HG02678 (cell line): ENCODE measurements around the gene PCDHGA1.
"Not testable (repeated sequence)": the region's sequence is repeated elsewhere in the genome, so short reads cannot be mapped to it uniquely, and the experiment has no call there.

Source experiments
- ATAC-seq: cut with Tn5 transposase; IDR thresholded peaks from one replicate; pipeline ENCODE4 v1.9.1; 2021; ENCODE audit warnings: mild to moderate bottlenecking, moderate library complexity; ENCODE audit not compliant: unreplicated experiment

Gene PCDHGA1

DNA sequence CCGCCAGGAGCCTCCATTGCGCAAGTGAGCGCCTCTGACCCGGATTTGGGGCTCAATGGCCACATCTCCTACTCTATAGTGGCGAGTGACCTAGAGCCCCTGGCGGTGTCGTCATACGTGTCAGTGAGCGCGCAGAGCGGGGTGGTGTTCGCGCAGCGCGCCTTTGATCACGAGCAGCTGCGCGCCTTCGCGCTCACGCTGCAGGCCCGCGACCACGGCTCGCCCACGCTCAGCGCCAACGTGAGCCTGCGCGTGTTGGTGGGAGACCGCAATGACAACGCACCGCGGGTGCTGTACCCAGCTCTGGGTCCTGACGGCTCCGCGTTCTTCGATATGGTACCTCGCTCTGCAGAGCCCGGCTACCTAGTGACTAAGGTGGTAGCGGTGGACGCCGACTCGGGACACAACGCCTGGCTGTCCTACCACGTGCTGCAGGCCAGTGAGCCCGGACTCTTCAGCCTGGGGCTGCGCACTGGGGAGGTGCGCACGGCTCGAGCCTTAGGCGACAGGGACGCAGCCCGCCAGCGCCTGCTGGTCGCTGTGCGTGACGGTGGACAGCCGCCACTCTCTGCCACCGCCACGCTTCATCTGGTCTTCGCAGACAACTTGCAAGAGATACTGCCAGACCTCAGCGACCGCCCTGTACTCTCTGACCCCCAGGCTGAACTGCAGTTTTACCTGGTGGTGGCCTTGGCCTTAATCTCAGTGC, 79.4 kb downstream of the PCDHGA1 start:
- ATAC-seq: no peak

DNA sequence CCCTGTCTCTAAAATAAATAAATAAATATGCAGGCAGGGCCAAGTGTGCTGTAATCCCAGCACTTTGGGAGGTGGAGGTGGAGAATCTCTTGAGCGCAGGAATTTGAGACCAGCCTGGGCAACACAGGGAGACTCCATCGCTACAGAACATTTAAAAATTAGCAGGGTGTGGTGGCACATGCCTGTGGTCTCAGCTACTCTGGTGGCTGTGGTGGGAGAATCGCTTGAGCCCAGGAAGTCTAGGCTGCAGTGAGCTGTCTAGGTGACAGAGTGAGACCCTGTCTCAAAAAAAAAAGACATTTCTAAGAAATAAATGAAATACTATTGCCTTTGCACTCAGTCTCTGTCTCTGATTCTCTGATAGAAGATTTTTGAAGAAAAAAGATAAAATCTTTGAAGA, 81.3 kb downstream of the PCDHGA1 start:
- ATAC-seq: no peak

DNA sequence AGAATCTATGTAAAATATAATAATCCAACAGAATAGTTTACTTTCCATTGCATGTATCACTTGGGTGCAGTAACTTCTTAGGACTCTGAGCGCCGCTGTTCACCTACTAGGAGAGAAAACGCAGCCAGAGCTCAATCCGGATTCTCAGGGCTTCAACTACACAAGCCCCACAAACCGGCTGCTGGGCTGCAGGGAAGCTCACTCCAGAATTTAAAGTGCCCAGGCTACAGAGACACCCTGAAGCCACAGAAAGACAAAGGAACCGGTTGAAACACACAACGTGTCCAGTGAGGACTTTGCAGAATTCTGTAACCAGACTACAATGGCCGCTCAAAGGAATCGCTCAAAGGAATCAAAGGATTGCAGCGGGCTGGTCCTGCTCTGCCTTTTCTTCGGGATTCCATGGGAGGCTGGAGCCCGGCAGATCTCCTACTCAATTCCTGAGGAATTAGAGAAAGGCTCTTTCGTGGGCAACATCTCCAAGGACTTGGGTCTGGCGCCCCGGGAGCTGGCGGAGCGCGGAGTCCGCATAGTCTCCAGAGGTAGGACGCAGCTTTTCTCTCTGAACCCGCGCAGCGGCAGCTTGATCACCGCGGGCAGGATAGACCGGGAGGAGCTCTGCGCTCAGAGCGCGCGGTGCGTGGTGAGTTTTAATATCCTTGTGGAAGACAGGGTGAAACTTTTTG, 82.7 kb downstream of the PCDHGA1 start, which contains the start of gene PCDHGA10:
Gene PCDHGA10, plus strand, starts transcription at position 134 of the 686 bp plus-strand sequence. Its CDS starts 189 bp downstream, at position 323.
- peak; percentile 75 for ATAC-seq

DNA sequence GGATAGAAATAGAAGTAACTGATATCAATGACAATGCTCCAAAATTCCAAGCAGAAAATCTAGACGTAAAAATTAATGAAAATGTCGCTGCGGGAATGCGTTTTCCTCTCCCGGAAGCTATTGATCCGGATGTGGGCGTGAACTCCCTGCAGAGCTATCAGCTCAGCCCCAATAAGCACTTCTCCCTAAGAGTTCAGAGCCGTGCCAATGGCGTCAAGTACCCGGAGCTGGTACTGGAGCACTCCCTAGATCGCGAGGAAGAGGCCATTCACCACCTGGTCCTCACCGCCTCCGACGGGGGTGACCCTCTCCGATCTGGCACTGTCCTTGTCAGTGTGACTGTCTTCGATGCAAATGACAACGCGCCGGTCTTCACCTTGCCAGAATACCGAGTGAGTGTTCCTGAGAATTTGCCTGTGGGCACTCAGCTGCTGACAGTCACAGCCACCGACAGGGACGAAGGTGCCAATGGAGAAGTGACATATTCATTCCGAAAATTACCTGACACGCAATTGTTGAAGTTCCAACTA, 83.3 kb downstream of the PCDHGA1 start:
- ATAC-seq: no peak

- not testable (repeated sequence) for ATAC-seq
Measured at GRCh38 chr5:141414548-141415274, 84.4 kb downstream of the PCDHGA1 start.

- not testable (repeated sequence) for ATAC-seq
Measured at GRCh38 chr5:141415275-141415618, 84.9 kb downstream of the PCDHGA1 start.

GRCh38 chr5:141417494-141418172, 87.3 kb downstream of the PCDHGA1 start, which contains the start of gene PCDHGB7:
PCDHGB7 (plus strand) TSS chr5:141417677; CDS start chr5:141417860, 183 bp downstream.
- peak; percentile 73 for ATAC-seq

DNA sequence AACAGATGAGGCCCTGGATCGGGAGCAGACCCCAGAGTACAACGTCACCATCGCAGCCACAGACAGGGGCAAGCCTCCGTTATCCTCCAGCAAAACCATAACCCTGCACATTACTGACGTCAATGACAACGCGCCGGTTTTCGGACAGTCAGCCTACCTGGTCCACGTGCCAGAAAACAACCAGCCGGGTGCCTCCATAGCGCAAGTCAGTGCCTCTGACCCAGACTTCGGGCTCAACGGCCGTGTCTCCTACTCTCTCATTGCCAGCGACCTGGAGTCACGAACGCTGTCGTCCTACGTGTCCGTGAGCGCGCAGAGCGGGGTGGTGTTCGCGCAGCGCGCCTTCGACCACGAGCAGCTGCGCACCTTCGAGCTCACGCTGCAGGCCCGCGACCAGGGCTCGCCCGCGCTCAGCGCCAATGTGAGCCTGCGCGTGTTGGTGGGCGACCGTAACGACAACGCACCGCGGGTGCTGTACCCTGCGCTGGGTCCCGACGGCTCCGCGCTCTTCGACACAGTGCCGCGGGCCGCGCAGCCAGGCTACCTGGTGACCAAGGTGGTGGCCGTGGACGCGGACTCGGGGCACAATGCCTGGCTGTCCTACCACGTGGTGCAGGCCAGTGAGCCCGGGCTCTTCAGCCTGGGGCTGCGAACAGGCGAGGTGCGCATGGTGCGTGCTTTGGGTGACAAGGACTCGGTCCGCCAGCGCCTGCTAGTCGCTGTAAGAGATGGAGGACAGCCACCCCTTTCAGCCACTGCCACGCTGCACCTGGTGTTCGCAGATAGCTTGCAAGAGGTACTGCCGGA, 89.0 kb downstream of the PCDHGA1 start:
- no peak for ATAC-seq

DNA sequence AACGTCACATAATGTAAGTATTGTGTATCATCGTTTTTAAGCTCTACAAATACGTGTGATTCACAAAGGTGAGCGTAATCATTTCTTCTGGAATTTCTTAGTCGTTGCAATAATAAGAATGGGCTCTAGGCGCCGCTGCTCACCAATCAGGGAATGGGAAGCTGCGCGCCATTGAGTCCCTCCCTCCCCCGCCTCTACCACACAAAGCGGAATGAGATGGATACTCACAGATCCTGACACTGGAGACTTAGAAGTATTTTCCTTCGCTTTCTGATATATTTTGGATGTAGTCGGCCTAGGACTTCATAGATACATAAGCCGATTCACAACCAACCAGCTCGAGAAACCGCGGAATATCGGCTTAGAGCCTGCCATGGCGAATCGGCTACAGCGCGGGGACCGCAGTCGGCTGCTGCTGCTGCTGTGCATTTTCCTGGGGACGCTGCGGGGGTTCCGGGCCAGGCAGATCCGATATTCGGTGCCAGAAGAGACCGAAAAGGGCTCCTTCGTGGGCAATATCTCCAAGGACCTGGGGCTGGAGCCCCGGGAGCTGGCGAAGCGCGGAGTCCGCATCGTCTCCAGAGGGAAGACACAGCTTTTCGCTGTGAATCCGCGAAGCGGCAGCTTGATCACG, 90.7 kb downstream of the PCDHGA1 start, which contains the start of gene PCDHGA11:
Gene PCDHGA11, plus strand, starts transcription at position 197 of the 634 bp plus-strand sequence. Its CDS starts 177 bp downstream, at position 374.
- ATAC-seq: peak; percentile 36

GRCh38 chr5:141421489-141421855, 91.2 kb downstream of the PCDHGA1 start:
- no peak for ATAC-seq

DNA sequence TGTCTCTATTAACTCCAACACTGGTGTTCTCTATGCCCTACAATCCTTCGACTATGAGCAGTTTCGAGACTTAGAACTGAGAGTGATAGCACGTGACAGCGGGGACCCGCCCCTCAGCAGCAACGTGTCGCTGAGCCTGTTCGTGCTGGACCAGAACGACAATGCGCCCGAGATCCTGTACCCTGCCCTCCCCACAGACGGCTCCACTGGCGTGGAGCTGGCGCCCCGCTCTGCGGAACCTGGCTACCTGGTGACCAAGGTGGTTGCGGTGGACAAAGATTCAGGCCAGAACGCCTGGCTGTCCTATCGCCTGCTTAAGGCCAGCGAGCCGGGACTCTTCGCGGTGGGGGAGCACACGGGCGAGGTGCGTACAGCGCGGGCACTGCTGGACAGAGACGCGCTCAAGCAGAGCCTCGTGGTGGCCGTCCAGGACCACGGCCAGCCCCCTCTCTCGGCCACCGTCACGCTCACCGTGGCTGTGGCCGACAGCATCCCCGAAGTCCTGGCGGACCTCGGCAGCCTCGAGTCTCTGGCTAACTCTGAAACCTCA, 92.5 kb downstream of the PCDHGA1 start:
- ATAC-seq: no peak

- ATAC-seq: no peak
Measured at GRCh38 chr5:141427783-141428426, 97.6 kb downstream of the PCDHGA1 start.

DNA sequence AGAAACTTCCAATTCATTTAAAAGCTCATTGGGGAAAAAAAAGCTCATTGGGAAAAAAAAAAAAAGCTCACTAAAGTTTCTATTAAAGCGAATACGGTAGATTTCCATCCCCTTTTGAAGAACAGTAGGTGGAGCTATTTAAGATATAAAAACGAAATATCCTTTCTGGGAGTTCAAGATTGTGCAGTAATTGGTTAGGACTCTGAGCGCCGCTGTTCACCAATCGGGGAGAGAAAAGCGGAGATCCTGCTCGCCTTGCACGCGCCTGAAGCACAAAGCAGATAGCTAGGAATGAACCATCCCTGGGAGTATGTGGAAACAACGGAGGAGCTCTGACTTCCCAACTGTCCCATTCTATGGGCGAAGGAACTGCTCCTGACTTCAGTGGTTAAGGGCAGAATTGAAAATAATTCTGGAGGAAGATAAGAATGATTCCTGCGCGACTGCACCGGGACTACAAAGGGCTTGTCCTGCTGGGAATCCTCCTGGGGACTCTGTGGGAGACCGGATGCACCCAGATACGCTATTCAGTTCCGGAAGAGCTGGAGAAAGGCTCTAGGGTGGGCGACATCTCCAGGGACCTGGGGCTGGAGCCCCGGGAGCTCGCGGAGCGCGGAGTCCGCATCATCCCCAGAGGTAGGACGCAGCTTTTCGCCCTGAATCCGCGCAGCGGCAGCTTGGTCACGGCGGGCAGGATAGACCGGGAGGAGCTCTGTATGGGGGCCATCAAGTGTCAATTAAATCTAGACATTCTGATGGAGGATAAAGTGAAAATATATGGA, 100.2 kb downstream of the PCDHGA1 start, which contains the start of gene PCDHGA12:
Gene PCDHGA12, plus strand, starts transcription at position 176 of the 782 bp plus-strand sequence. Its CDS starts 253 bp downstream, at position 429.
- ATAC-seq: no peak

GRCh38 chr5:141431286-141431685, 101.0 kb downstream of the PCDHGA1 start:
- peak; percentile 41 for ATAC-seq

GRCh38 chr5:141432308-141432707, 102.0 kb downstream of the PCDHGA1 start:
- ATAC-seq: not testable (repeated sequence)

DNA sequence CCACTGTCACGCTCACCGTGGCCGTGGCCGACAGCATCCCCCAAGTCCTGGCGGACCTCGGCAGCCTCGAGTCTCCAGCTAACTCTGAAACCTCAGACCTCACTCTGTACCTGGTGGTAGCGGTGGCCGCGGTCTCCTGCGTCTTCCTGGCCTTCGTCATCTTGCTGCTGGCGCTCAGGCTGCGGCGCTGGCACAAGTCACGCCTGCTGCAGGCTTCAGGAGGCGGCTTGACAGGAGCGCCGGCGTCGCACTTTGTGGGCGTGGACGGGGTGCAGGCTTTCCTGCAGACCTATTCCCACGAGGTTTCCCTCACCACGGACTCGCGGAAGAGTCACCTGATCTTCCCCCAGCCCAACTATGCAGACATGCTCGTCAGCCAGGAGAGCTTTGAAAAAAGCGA, 102.4 kb downstream of the PCDHGA1 start:
- not testable (repeated sequence) for ATAC-seq

GRCh38 chr5:141434006-141434405, 103.7 kb downstream of the PCDHGA1 start:
- ATAC-seq: no peak

GRCh38 chr5:141437221-141437620, 106.9 kb downstream of the PCDHGA1 start:
- no peak for ATAC-seq
